Gastroesophageal sphincter (tissue), 4 donors: Measurements from ENCODE around the gene FOXP4. TPM values are rescaled to one million over a fixed set of nuclear protein-coding genes. Genes with fewer than 3 reads are reported as not detected.

Experiments used
- ATAC-seq: fragments of 150-250 bp; one replicate; pipeline ENCODE4 v1.9.1; 2016; ENCODE audit warnings: mild to moderate bottlenecking, moderate library complexity
- H3K27ac ChIP-seq, 4 donors: fragments of 200-600 bp; sonication (generic) in 3 of 4; 1 replicate in 3 of 4; 2 replicates in 1 of 4; pipeline ENCODE4 v1.5.1; 2016 to 2019
- H3K27me3 ChIP-seq: fragments of 200-600 bp; sonication (generic); one replicate; pipeline ENCODE4 v1.5.1; 2019
- H3K36me3 ChIP-seq, 2 donors: fragments of 200-600 bp; sonication (generic); one replicate each; pipeline ENCODE4 v1.5.1; 2019; ENCODE audit warnings: control low read depth in 1 of 2
- H3K4me1 ChIP-seq, 3 donors: fragments of 200-600 bp; sonication (generic); 1 replicate in 2 of 3; 2 replicates in 1 of 3; pipeline ENCODE4 v1.5.1; 2016 to 2019; ENCODE audit warnings: control low read depth in 2 of 3
- H3K4me3 ChIP-seq, 2 donors: fragments of 200-600 bp; sonication (generic); one replicate each; pipeline ENCODE4 v1.5.1; 2019; ENCODE audit warnings: mild to moderate bottlenecking in 1 of 2, moderate library complexity in 1 of 2
- H3K9me3 ChIP-seq, 3 donors: fragments of 200-600 bp; sonication (generic); one replicate each; pipeline ENCODE4 v1.5.1; 2017 to 2019; ENCODE audit warnings: control low read depth in 2 of 3
- CTCF ChIP-seq, 4 experiments: fragments of 200-600 bp in 2 of 4; fragments of 450-650 bp in 2 of 4; sonication (generic) in 1 of 4; IDR thresholded peaks; one replicate each; pipeline ENCODE4 v1.5.1; 2017 to 2019; ENCODE audit warnings: antibody characterized with exemption in 4 of 4, mild to moderate bottlenecking in 2 of 4, moderate library complexity in 2 of 4
- EP300 ChIP-seq: sonication (generic); formaldehyde crosslinking; IDR thresholded peaks from one replicate; pipeline ENCODE4 v1.6.1; 2017; ENCODE audit warnings: antibody characterized with exemption, mild to moderate bottlenecking
- POLR2A ChIP-seq, 2 donors: fragments of 450-650 bp; IDR thresholded peaks; one replicate each; pipeline ENCODE4 v1.6.1; 2017; ENCODE audit warnings: antibody characterized with exemption in 2 of 2, mild to moderate bottlenecking in 2 of 2, moderate library complexity in 1 of 2
- POLR2AphosphoS5 ChIP-seq: sonication (generic); formaldehyde crosslinking; IDR thresholded peaks from one replicate; pipeline ENCODE4 v1.6.1; 2017; ENCODE audit warnings: antibody characterized with exemption
- WGBS, 2 donors: methylation state at CpG; one replicate each; pipeline ENCODE4 v1.1.5; 2018; ENCODE audit warnings: low coverage in 1 of 2; 5-methylcytosine and 5-hydroxymethylcytosine counted together
- total RNA-seq, 4 donors: library from RNA; depleted of rRNA; stranded (reverse); fragments of >200 nt; gene quantifications; one replicate each; pipeline ENCODE4 v1.1.0, GENCODE V29; 2016

Gene FOXP4
- total RNA-seq, 4 donors from 2014 or later: 8.2 to 25.8 (median 11.7) TPM

- peak; percentile 54 for ATAC-seq
- H3K9me3 ChIP-seq: no peaks in the 10 kb centered on the region
- TF ChIP-seq POLR2AphosphoS5: no peak
- no peak for TF ChIP-seq CTCF (IDR thresholded peaks at IDR 0.05)
- no peak for TF ChIP-seq EP300
- no peak for TF ChIP-seq POLR2A (IDR thresholded peaks at IDR 0.05)
- no peaks in the 10 kb centered on the region for H3K4me1 ChIP-seq
- no peaks in the 10 kb centered on the region for H3K36me3 ChIP-seq
- peaks cover 11% of the 10 kb centered on the region for H3K27me3 ChIP-seq
- H3K27ac ChIP-seq: no peak overlapping the region
- no peak overlapping the region for H3K4me3 ChIP-seq
- WGBS, 2 donors: 67 to 100% methylated on average over 1 of the region's 2 CpGs
Measured at GRCh38 chr6:41538556-41539182, 7.5 kb upstream of the FOXP4 start.

- ATAC-seq: no peak
- TF ChIP-seq EP300 (no peak), POLR2AphosphoS5 (no peak), POLR2A (IDR thresholded peaks at IDR 0.05) (no peak), CTCF (IDR thresholded peaks at IDR 0.05) (no peak)
- Histone ChIP-seq H3K27me3 (peaks cover 11% of the 10 kb centered on the region), H3K4me3 (no peak overlapping the region), H3K4me1 (no peaks in the 10 kb centered on the region), H3K9me3 (no peaks in the 10 kb centered on the region), H3K36me3 (no peaks in the 10 kb centered on the region), H3K27ac (no peak overlapping the region)
Measured at GRCh38 chr6:41539204-41539603, 7.0 kb upstream of the FOXP4 start.

GRCh38 chr6:41541364-41541763 lies 4.8 kb upstream of the FOXP4 start:
- Histone ChIP-seq H3K27ac (no peak overlapping the region), H3K4me1 (peaks cover 0 to 11% (median 4%) of the 10 kb centered on the region in 3 donors), H3K27me3 (peaks cover under 1% of the 10 kb centered on the region), H3K4me3 (no peak overlapping the region), H3K36me3 (no peaks in the 10 kb centered on the region), H3K9me3 (no peaks in the 10 kb centered on the region)
- WGBS, 2 donors: 88 to 90% methylated on average over 1 to 2 of the region's 2 CpGs
- ATAC-seq: no peak
- TF ChIP-seq EP300 (no peak), POLR2AphosphoS5 (no peak), POLR2A (IDR thresholded peaks at IDR 0.05) (no peak), CTCF (IDR thresholded peaks at IDR 0.05) (no peak)

GRCh38 chr6:41543087-41543486 lies 3.1 kb upstream of the FOXP4 start:
- WGBS, 2 donors: 80% methylated on average over 1 of the region's 5 CpGs; no CpG with 5 or more reads in 1 of the 2 donors
- no peak for ATAC-seq
- no peak for TF ChIP-seq POLR2A (IDR thresholded peaks at IDR 0.05)
- TF ChIP-seq EP300: no peak
- TF ChIP-seq POLR2AphosphoS5: no peak

GRCh38 chr6:41545247-41545702 lies 906 bp upstream of the FOXP4 start:
- ATAC-seq: no peak

More at GRCh38 chr6:41543087-41543486, 3.1 kb upstream of the FOXP4 start:
- no peaks in the 10 kb centered on the region for H3K9me3 ChIP-seq
- no peak overlapping the region for H3K4me3 ChIP-seq
- no peaks in the 10 kb centered on the region for H3K36me3 ChIP-seq
- no peaks in the 10 kb centered on the region for H3K27me3 ChIP-seq
- H3K4me1 ChIP-seq: peaks cover 0 to 19% (median 10%) of the 10 kb centered on the region in 3 donors
- no peak overlapping the region for H3K27ac ChIP-seq

More at GRCh38 chr6:41545247-41545702, 906 bp upstream of the FOXP4 start:
- peak overlapping the region; percentile 93 to 98 for H3K4me3 ChIP-seq
- H3K27ac ChIP-seq: peak overlapping the region in 1 of 4 donors; percentile 86
- 12 to 38% methylated on average over 7 of the region's 15 CpGs for WGBS, 2 donors
- H3K36me3 ChIP-seq: no peaks in the 10 kb centered on the region
- peaks cover 0 to 41% (median 22%) of the 10 kb centered on the region in 3 donors for H3K4me1 ChIP-seq
- H3K9me3 ChIP-seq: no peaks in the 10 kb centered on the region
- TF ChIP-seq EP300 (no peak), POLR2A (IDR thresholded peaks at IDR 0.05) (no peak), POLR2AphosphoS5 (no peak), CTCF (IDR thresholded peaks at IDR 0.05) (no peak)
- H3K27me3 ChIP-seq: no peaks in the 10 kb centered on the region
